Bronchial epithelial cell (primary cell): Measurements from ENCODE around the gene TAF1B. TPM values are rescaled to one million over a fixed set of nuclear protein-coding genes. Genes with fewer than 3 reads are reported as not detected.
A peak's percentile ranks its signal among the peaks of the same experiment; 100 is the strongest.

ENCODE experiments used
- DNase-seq: peaks from one replicate; pipeline ENCODE4 v3.0.0-alpha.2; 2010; ENCODE audit warnings: low read depth
- FAIRE-seq: peaks from 2 replicates; lab custom pipeline; 2011; peaks lifted over from hg19 to GRCh38; lab: Jason Lieb, UNC
- H3K27me3 ChIP-seq: 2 replicates; pipeline ENCODE4 v1.5.1; 2011; ENCODE audit warnings: low read length; ENCODE audit not compliant: control insufficient read depth, insufficient read depth
- H3K36me3 ChIP-seq: 2 replicates; pipeline ENCODE4 v1.5.1; 2011; ENCODE audit warnings: low read length; ENCODE audit not compliant: control insufficient read depth, insufficient read depth
- H3K4me3 ChIP-seq: 2 replicates; pipeline ENCODE4 v1.5.1; 2011; ENCODE audit warnings: mild to moderate bottlenecking, low read depth, low read length, control low read depth
- total RNA-seq: library from RNA; depleted of rRNA; stranded (reverse); fragments of >200 nt; gene quantifications from 2 replicates; pipeline ENCODE4 v1.2.1, GENCODE V29; 2014
- TF ChIP-seq, protein P1 (sequence below): IDR thresholded peaks from 2 replicates; pipeline ENCODE4 v1.5.1; 2011; ENCODE audit warnings: mild to moderate bottlenecking, moderate library complexity, low read length, control low read depth, inconsistent platforms; ENCODE audit not compliant: insufficient read depth, severe bottlenecking

The TAF1B gene
- total RNA-seq, 1 donor from 2014 or later, result 28.7 TPM

DNA sequence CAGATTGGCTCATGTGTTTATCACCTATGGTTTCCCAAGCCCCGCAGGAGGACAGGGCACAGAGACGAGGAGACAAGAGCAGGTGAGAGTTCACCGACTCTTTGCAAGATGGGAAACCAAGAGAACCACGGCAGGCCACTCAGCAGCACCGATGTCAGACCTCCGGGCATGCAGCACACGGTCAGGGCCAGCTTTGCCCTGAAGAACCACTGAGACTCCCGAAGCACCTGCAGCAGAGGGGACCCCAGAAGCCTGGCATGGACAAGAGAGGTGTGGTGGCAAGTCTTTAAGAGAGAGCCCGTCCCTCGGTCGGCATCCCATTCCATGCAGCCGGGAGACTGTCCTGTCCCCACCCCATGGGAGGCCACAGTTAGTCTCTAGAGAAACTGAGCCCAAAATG is 36.6 kb upstream of the TAF1B start:
- H3K4me3 ChIP-seq, result no peak overlapping the region
- no peaks in the 10 kb centered on the region for H3K27me3 ChIP-seq
- H3K36me3 ChIP-seq, result no peaks in the 10 kb centered on the region
- FAIRE-seq, result no peak
- no peak for DNase-seq
- TF ChIP-seq, protein P1, sequence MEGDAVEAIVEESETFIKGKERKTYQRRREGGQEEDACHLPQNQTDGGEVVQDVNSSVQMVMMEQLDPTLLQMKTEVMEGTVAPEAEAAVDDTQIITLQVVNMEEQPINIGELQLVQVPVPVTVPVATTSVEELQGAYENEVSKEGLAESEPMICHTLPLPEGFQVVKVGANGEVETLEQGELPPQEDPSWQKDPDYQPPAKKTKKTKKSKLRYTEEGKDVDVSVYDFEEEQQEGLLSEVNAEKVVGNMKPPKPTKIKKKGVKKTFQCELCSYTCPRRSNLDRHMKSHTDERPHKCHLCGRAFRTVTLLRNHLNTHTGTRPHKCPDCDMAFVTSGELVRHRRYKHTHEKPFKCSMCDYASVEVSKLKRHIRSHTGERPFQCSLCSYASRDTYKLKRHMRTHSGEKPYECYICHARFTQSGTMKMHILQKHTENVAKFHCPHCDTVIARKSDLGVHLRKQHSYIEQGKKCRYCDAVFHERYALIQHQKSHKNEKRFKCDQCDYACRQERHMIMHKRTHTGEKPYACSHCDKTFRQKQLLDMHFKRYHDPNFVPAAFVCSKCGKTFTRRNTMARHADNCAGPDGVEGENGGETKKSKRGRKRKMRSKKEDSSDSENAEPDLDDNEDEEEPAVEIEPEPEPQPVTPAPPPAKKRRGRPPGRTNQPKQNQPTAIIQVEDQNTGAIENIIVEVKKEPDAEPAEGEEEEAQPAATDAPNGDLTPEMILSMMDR, result no peak

DNA sequence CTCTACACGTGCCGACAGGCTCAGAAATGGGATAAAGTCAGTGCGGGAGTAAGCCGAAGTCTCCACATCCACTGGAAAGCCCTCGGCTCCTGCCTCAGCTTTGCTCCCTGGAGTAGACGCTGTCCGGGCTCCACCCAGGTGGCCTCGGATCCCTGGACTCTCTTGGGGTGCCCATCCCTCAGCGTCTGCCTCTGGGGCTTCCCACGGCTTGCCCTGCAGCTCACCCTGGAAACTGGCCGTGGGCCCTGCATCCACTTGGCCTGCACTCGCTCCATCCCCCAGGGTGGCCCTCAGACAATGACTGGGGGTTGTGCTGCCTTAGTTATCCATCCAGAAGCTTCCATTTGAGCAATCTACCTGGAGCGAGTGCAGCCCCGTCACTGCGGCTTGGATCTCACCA is 36.2 kb upstream of the TAF1B start:
- TF ChIP-seq, protein P1, result no peak
- Histone ChIP-seq H3K36me3 (no peaks in the 10 kb centered on the region), H3K4me3 (no peak overlapping the region), H3K27me3 (no peaks in the 10 kb centered on the region)
- DNase-seq (no peak), FAIRE-seq (no peak)

DNA sequence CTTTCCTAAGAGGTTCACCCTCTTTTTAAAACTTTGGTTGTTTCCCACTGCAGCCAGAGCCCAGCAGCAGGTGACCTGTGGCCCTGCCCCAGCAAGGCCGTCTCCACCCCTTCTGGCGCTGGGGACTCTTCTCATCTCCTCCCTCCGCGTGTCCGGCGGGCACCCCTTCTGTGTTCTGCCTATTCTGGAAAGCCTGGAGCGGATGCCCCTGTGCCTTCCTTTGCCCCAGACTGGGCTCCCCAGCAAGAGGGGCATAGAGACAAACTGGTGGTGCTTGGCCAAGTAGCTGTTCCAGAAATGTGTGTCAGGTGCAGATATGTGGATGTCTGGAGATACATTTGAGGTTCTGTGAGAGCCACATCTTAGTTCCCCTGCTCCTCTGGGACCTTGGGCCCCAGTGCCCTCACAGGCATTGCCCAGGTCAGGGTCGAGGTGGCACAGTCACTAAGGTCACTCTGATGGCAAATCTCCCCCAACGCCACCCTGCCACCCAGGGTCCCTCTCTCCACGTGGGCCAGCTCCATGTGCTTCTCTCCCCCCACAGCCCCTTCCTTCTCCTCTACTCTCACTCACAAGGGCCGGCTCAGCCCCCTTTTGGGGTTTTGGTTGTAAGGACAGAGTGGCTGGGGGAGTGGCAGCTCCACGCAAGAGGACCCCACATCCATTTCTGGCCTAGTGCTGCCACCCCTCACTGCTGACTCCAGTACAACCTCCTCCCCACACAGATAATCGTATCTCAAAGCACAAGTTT is 35.5 kb upstream of the TAF1B start:
- TF ChIP-seq, protein P1, result no peak
- Histone ChIP-seq H3K4me3 (no peak overlapping the region), H3K36me3 (no peaks in the 10 kb centered on the region), H3K27me3 (no peaks in the 10 kb centered on the region)
- DNase-seq, result no peak
- peak; percentile 43 for FAIRE-seq

DNA sequence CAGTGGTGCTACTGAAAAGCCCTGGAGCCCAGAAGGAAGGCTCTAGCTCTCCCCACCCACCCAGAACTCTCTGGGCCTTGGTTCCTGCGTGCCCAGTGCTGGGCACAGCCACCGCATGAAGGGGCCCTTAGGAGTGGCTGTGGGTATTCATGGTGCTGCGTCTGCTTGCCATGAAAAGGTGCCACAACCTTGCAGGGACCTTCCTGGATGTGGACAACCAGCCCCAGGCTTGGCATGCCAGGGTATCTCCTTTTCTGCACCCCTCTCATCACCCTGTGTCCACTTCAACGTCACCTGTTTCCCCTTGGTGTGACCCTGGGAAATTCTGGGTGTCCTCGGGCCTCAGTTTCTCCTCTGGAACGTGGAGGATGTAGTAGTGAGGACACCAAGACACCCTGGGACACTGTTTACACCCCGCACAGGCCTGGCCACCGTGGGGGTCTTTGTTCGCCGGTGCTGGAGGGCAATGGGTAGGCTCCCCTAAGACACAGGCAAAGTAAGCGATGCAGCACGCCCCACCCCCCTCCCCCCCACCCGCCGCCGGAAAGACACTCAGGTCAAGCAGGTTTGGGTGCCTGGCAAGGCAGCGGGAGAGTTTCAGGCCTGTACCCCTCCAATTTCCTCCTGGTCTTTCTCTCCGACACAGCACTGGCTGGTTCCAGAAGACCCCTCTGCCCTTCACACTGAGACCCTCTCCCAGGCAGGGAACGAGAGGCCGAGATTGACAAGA is 34.8 kb upstream of the TAF1B start:
- peak; percentile 55 for FAIRE-seq
- no peak for DNase-seq
- Histone ChIP-seq H3K4me3 (no peak overlapping the region), H3K36me3 (no peaks in the 10 kb centered on the region), H3K27me3 (no peaks in the 10 kb centered on the region)
- TF ChIP-seq, protein P1, result no peak

DNA sequence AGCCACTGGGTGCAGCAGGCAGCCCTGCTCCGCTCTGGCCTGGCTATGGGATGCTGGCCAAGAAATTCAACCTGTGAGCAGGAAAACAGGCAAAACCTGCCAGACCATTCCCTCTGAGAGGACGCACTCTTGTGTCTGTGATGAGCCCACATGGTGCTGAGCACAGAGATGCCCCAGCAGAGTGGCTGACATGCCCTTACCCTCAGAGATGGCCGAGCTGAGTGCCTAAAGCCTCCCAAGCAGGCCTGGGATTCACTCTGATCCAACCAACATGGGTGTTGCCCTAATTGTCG is 34.3 kb upstream of the TAF1B start:
- H3K27me3 ChIP-seq, result no peaks in the 10 kb centered on the region
- TF ChIP-seq, protein P1, result no peak
- no peak overlapping the region for H3K4me3 ChIP-seq
- H3K36me3 ChIP-seq, result no peaks in the 10 kb centered on the region
- DNase-seq (peak; percentile 85), FAIRE-seq (peak; percentile 32)
